ENCODE measurements around the gene SMCP.

SMCP gene

DNA sequence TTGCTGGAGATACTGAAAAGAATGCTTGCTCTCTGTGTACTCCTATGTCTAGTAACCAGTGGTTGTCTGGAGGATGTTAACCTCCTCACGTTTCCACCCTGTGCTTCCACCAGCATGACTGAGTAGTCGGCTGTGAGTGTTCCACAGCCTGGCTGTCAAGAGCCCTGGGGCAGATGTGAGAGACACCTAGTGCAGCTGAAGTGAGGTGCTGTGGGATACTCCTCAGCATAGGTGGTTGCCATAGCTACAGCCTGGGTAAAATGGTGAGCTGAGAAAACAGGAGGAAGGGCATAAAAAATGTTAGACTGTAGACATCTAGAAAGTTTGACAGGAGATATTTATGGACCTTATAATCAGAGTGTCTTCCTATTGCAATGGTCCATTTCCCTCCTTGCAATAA is 46.1 kb downstream of the SMCP start:
- ChIA-PET CTCF (no interaction called here), POLR2A (ENCODE audit: low non-redundant PET) (no interaction called here)
- no peak overlapping the region for H3K27ac ChIP-seq
- TF ChIP-seq, protein P1, sequence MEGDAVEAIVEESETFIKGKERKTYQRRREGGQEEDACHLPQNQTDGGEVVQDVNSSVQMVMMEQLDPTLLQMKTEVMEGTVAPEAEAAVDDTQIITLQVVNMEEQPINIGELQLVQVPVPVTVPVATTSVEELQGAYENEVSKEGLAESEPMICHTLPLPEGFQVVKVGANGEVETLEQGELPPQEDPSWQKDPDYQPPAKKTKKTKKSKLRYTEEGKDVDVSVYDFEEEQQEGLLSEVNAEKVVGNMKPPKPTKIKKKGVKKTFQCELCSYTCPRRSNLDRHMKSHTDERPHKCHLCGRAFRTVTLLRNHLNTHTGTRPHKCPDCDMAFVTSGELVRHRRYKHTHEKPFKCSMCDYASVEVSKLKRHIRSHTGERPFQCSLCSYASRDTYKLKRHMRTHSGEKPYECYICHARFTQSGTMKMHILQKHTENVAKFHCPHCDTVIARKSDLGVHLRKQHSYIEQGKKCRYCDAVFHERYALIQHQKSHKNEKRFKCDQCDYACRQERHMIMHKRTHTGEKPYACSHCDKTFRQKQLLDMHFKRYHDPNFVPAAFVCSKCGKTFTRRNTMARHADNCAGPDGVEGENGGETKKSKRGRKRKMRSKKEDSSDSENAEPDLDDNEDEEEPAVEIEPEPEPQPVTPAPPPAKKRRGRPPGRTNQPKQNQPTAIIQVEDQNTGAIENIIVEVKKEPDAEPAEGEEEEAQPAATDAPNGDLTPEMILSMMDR (conservative IDR thresholded peaks at IDR 0.05; ENCODE audit: low read depth), result no peak
- no peak for DNase-seq (ENCODE audit: low spot score)

DNA sequence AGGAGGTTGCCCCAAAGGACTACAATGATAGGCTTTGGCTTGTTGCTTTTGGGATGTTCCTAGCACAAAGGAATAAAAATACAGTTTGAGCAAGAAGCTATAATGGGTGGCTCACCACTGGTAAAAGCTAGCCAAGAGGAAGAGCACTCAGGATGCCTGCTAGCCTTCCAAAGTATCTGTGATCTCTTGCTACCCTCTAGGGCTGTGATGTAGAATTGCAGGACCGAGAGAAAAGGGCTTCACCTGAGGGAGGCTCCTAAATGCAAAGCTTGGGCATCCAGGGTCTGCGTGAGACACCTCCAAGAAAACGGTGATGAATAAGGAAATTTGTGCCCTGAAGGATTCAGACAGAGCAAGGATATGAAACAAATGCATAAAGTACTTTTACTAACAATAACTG is 48.0 kb downstream of the SMCP start:
- H3K27ac ChIP-seq, result no peak overlapping the region
- TF ChIP-seq, protein P1 (conservative IDR thresholded peaks at IDR 0.05; ENCODE audit: low read depth), result peak; percentile 33; the same call in 1 of the 2 replicates
- POLR2A ChIA-PET (ENCODE audit: low non-redundant PET), result interaction anchor here (0.6 kb wide), 1 partner anchor 12 kb away, joined by 3 read pairs; no protein-coding TSS in a partner anchor
- CTCF ChIA-PET, result interaction anchor here (0.6 to 1.9 kb wide), 12 partner anchors 16 to 722 kb away, joined by 3 to 37 read pairs (median 6); partner anchors contain the start of genes PRR9 and SMCP
- DNase-seq (ENCODE audit: low spot score), result peak; percentile 63

DNA sequence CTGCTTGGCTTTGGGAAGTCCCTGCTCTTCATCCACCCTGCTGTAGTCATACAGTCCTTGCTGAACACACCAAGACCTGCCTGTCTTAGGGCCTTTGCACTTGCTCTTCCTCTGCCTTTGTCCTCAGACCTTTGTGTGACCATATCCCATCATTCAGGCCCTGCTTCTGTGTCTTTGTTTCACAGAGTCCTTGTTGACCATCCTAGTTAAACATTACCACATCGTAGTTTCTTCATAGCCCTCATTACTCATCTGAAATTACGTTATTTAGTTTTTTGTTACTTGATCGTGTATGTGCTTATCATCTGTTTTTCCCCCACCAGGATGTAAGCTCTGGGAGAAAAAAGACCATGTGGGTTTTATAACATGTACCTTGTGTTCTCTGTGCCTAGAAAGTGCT is 50.5 kb downstream of the SMCP start:
- TF ChIP-seq, protein P1 (conservative IDR thresholded peaks at IDR 0.05; ENCODE audit: low read depth), result no peak
- CTCF ChIA-PET, result interaction anchor here (0.6 kb wide), 1 partner anchor 364 kb away, joined by 3 read pairs; no protein-coding TSS in a partner anchor
- POLR2A ChIA-PET (ENCODE audit: low non-redundant PET), result no interaction called here
- no peak for DNase-seq (ENCODE audit: low spot score)
- H3K27ac ChIP-seq, result no peak overlapping the region; the same call in 1 of the 2 replicates

DNA sequence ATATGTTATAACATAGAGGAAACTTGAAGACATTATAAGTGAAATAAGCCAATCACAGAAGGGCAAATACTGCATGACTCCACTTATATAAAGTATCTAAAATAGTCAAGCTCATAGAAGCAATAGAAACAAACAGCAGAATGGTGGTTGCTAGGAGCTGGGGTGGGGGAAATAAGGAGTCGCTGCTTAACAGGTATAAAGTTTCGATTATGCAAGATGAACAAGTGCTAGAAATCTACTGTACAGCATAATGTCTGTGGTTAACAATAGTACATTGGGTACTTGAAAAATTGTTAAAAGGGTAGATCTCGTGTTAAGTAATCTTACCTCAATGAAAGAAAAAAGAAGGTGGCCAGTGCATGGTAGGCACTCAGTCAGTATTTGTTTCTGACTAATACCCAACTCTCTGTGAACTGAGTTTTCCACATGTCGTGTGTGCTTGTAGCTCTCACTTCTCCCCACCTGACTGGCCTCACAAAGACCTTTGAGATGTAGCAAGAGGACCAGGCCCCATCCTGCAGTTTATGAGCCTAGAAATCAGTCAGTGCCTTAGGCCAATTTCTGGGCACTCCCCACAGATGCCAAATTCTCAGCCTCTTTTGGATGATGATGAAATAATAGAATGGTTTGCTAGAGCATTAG is 54.2 kb downstream of the SMCP start:
- POLR2A ChIA-PET (ENCODE audit: low non-redundant PET), result no interaction called here
- TF ChIP-seq, protein P1 (conservative IDR thresholded peaks at IDR 0.05; ENCODE audit: low read depth), result no peak
- CTCF ChIA-PET, result interaction anchor here (0.5 kb wide), 1 partner anchor 356 kb away, joined by 3 read pairs; no protein-coding TSS in a partner anchor
- DNase-seq (ENCODE audit: low spot score), result no peak
- H3K27ac ChIP-seq, result no peak overlapping the region

DNA sequence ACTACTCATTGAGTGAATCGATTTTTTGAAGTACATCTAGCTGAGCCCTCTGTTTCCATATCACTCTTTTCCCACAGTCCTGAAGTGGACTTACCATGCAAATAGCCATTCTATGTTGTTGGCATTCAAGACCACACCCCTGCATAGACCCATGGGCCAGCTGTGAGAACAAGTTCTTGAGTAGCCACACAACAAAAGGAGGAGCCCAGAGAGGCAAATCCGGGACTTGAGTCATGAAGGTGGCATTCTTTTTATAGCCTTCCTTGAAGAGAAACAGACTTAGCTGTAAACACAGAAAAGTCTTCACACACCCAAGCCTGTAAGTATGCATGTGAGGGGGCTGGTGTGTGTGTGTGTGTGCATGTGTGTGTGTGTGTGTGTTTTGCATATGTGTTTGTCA is 55.1 kb downstream of the SMCP start:
- no peak for DNase-seq (ENCODE audit: low spot score)
- TF ChIP-seq, protein P1 (conservative IDR thresholded peaks at IDR 0.05; ENCODE audit: low read depth), result no peak
- CTCF ChIA-PET, result interaction anchor here (0.6 kb wide), 1 partner anchor 823 kb away, joined by 5 read pairs; no protein-coding TSS in a partner anchor
- H3K27ac ChIP-seq, result no peak overlapping the region
- POLR2A ChIA-PET (ENCODE audit: low non-redundant PET), result interaction anchor here (0.6 kb wide), 1 partner anchor 34 kb away, joined by 3 read pairs; no protein-coding TSS in a partner anchor
